ENCODE results near the gene FCHO2. TPM values are rescaled to one million over a fixed set of nuclear protein-coding genes. Genes with fewer than 3 reads are reported as not detected.

Gene FCHO2
- total and polyA plus RNA-seq, 2 donors (not counting 3 experiments of a cell fraction or from before 2014, with no cell fraction given): 12.0 to 25.2 TPM

DNA sequence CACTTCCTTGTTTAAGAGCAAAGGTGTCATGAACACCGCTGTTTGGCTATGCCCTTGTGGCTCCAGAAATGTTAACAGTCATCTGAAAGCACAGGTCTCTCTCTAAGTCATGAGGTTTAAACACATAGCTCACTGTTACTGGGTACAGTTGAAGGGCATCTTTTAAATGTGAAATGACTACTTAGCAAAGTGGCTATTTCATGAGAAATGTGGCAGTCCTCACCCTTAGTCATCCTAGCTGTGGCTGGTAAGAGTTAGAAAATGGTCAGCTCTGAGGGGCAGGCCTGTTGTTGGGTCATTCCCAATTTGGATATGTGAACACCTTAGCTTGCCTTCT, 140.4 kb downstream of the FCHO2 start:
- intact Hi-C loops (cut with micrococcal nuclease) (no loop called here), dilution Hi-C loops (cut with MboI; ENCODE audit: extremely low pct_ligation_motif_present, low sequenced_read_pairs) (no loop called here)
- Histone ChIP-seq H3K4me2 (ENCODE audit: insufficient read depth, low read length) (no peak overlapping the region), H3K9me1 (replicated peaks; ENCODE audit: control insufficient read depth, extremely low read depth, insufficient read depth, low read length) (no peaks in the 10 kb centered on the region), H3K4me3 (replicated peaks in 1 of 3; ENCODE audit: insufficient read depth in 1 of 3, low read depth in 1 of 3, low read length in 3 of 3) (no peak overlapping the region), H3K27me3 (ENCODE audit: control insufficient read depth in 2 of 2, insufficient read depth in 2 of 2, low read length in 2 of 2) (no peaks in the 10 kb centered on the region), H3K36me3 (ENCODE audit: control insufficient read depth in 2 of 2, extremely low read depth in 1 of 2, insufficient read depth in 2 of 2, low read length in 2 of 2) (peaks cover 0 to under 1% of the 10 kb centered on the region in 2 experiments), H3K9ac (replicated peaks; ENCODE audit: extremely low read depth, insufficient read depth, low read length) (no peak overlapping the region), H3K79me2 (ENCODE audit: control insufficient read depth, insufficient read depth, low read length) (no peaks in the 10 kb centered on the region), H4K20me1 (replicated peaks; ENCODE audit: control insufficient read depth, extremely low read depth, insufficient read depth, low read length) (no peaks in the 10 kb centered on the region), H3K9me3 (replicated peaks; ENCODE audit: control insufficient read depth, insufficient read depth, low read length) (no peaks in the 10 kb centered on the region), H3K4me1 (ENCODE audit: control insufficient read depth, extremely low read depth, insufficient read depth, low read length) (no peaks in the 10 kb centered on the region), H3K27ac (ENCODE audit: insufficient read depth, low read depth, low read length) (no peak overlapping the region), H2AFZ (ENCODE audit: low read depth, low read length) (no peak overlapping the region)
- DNase-seq (ENCODE audit: low read depth, low spot score) (no peak), FAIRE-seq (no peak)
- CTCF ChIA-PET: interaction anchor here (0.9 to 3.5 kb wide), 3 partner anchors 13 to 106 kb away, joined by 4 to 15 read pairs (median 4); no protein-coding TSS in a partner anchor
- POLR2A ChIA-PET: interaction anchor here (0.7 kb wide), 1 partner anchor 76 kb away, joined by 4 read pairs; no protein-coding TSS in a partner anchor
- no peak for TF ChIP-seq GATA2 (IDR thresholded peaks at IDR 0.05; ENCODE audit: insufficient read depth, insufficient read length, low read depth, low read length)
- TF ChIP-seq MYC (IDR thresholded peaks at IDR 0.05; ENCODE audit: low read depth, low read length): no peak
- no peak for TF ChIP-seq EZH2 (IDR thresholded peaks at IDR 0.05; ENCODE audit: borderline replicate concordance, low read depth, low read length, severe bottlenecking)
- TF ChIP-seq, protein P1, sequence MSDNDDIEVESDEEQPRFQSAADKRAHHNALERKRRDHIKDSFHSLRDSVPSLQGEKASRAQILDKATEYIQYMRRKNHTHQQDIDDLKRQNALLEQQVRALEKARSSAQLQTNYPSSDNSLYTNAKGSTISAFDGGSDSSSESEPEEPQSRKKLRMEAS (IDR thresholded peaks at IDR 0.05; ENCODE audit: insufficient read depth, insufficient read length): no peak
- no peak for TF ChIP-seq FOS (IDR thresholded peaks at IDR 0.05; ENCODE audit: borderline replicate concordance, insufficient read depth, low read length)
- no peak for TF ChIP-seq CTCF (IDR thresholded peaks at IDR 0.05; ENCODE audit: extremely low read depth in 1 of 2, insufficient read depth in 1 of 2, low read depth in 1 of 2, low read length in 2 of 2)
- TF ChIP-seq POLR2A (IDR thresholded peaks at IDR 0.05; ENCODE audit: low read depth, low read length): no peak
- no peak for TF ChIP-seq POLR2AphosphoS5 (IDR thresholded peaks at IDR 0.05; ENCODE audit: insufficient read depth, low read depth, low read length)
- TF ChIP-seq JUN (IDR thresholded peaks at IDR 0.05; ENCODE audit: borderline replicate concordance, insufficient read depth, insufficient read length, low read depth): no peak
- no TSS peak for BruUV-seq (replicated peaks)
